Gastrocnemius medialis (tissue), 4 donors: ENCODE results near the gene MC2R.

Experiments used
- CTCF ChIP-seq, 5 experiments: fragments of 450-650 bp in 3 of 5; fragments of 200-600 bp in 2 of 5; sonication (generic) in 2 of 5; IDR thresholded peaks in 4 of 5; conservative IDR thresholded peaks in 1 of 5; 1 replicate in 4 of 5; 2 replicates in 1 of 5; pipeline ENCODE4 v1.5.1; 2016 to 2019; ENCODE audit warnings: antibody characterized with exemption in 5 of 5, mild to moderate bottlenecking in 3 of 5, moderate library complexity in 3 of 5
- POLR2A ChIP-seq, 2 donors: fragments of 450-650 bp; IDR thresholded peaks; one replicate each; pipeline ENCODE4 v1.6.1; 2017; ENCODE audit warnings: antibody characterized with exemption in 2 of 2, mild to moderate bottlenecking in 2 of 2, moderate library complexity in 2 of 2

DNA sequence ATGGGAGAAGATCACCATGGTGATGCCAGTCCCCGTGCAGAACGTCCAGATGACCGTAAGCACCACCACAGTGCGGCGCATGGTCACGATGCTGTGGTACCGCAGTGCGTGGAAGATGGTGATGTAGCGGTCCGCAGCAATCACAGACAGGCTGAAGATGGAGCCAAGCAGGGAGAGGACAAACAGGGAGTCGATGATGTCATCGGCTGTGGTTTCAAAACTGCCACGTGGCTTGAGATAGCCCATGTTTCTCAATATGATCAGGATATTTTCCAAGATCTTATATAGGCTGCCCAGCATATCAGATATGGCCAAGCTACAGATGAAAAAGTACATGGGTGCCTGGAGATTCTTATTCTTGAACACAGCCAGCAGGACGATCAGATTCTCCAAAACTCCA, 30.3 kb downstream of the MC2R start:
- TF ChIP-seq CTCF (IDR thresholded peaks at IDR 0.05 in 4 of 5, conservative IDR thresholded peaks at IDR 0.05 in 1 of 5) = no peak
- no peak for TF ChIP-seq POLR2A (IDR thresholded peaks at IDR 0.05)
